ENCODE results near the gene PTK6.
"Not testable (repeated sequence)": the region's sequence is repeated elsewhere in the genome, so short reads cannot be mapped to it uniquely, and the experiment has no call there.

PTK6 gene

GRCh38 chr20:63536997-63537524, at the start of gene PTK6:
Gene PTK6, minus strand, starts transcription at chr20:63537376. Its CDS starts 62 bp downstream, at chr20:63537314.
- no peak for DNase-seq

- DNase-seq, result no peak
These were observed 49.6 kb upstream of the PTK6 start for GRCh38 chr20:63586797-63587196.

GRCh38 chr20:63585616-63586565, 48.7 kb upstream of the PTK6 start:
- no peak for DNase-seq

- no peak for DNase-seq
These were observed 45.3 kb upstream of the PTK6 start for GRCh38 chr20:63582382-63583063.

GRCh38 chr20:63580796-63581461, 43.8 kb upstream of the PTK6 start:
- no peak for DNase-seq

- no peak for DNase-seq
These were observed 42.0 kb upstream of the PTK6 start for GRCh38 chr20:63579017-63579694.

- DNase-seq, result no peak
These were observed 41.2 kb upstream of the PTK6 start for GRCh38 chr20:63578224-63579016.

- DNase-seq, result peak; percentile 10
These were observed 40.2 kb upstream of the PTK6 start for GRCh38 chr20:63577317-63577894.

- DNase-seq, result no peak
These were observed 39.1 kb upstream of the PTK6 start for GRCh38 chr20:63576311-63576710.

- no peak for DNase-seq
These were observed 37.9 kb upstream of the PTK6 start for GRCh38 chr20:63574829-63575743.

GRCh38 chr20:63574156-63574828, 37.1 kb upstream of the PTK6 start, which contains the start of gene HELZ2:
Gene HELZ2, minus strand, starts transcription at chr20:63574239. Its CDS starts 1,854 bp downstream, at chr20:63572385.
- peak; percentile 42 for DNase-seq

GRCh38 chr20:63573647-63574131, 36.5 kb upstream of the PTK6 start:
- no peak for DNase-seq

GRCh38 chr20:63572788-63573646, 35.8 kb upstream of the PTK6 start:
- no peak for DNase-seq

GRCh38 chr20:63572071-63572787, 35.1 kb upstream of the PTK6 start:
- no peak for DNase-seq

GRCh38 chr20:63571087-63571478, 33.9 kb upstream of the PTK6 start:
- not testable (repeated sequence) for DNase-seq

- no peak for DNase-seq
These were observed 33.3 kb upstream of the PTK6 start for GRCh38 chr20:63570281-63571086.
